Endothelial cell of umbilical vein (primary cell): ENCODE data around the gene MED16. TPM values are rescaled to one million over a fixed set of nuclear protein-coding genes. Genes with fewer than 3 reads are reported as not detected.

Experiments used
- BruUV-seq: library from RNA; stranded (reverse); fragments of 400-500 nt; replicated peaks from 2 replicates; lab custom pipeline; 2021; lab: Mats Ljungman, UMichigan
- CTCF ChIA-PET: fragments of 300-600, 350-600 bp; sonication (Branson Sonifier 250); formaldehyde crosslinking; loops from one replicate; lab custom pipeline; 2021; ENCODE audit warnings: antibody characterized with exemption, inconsistent platforms; lab: Charles Lee
- POLR2A ChIA-PET: fragments of 300-600, 350-600 bp; sonication (Branson Sonifier 250); formaldehyde crosslinking; loops from one replicate; lab custom pipeline; 2021; ENCODE audit warnings: antibody characterized with exemption, inconsistent platforms; lab: Charles Lee
- DNase-seq: peaks from one replicate; pipeline ENCODE4 v3.0.0-alpha.2; 2011; ENCODE audit warnings: low read depth, low spot score
- FAIRE-seq: peaks from 2 replicates; lab custom pipeline; 2011; peaks lifted over from hg19 to GRCh38; lab: Jason Lieb, UNC
- H2AFZ ChIP-seq: 2 replicates; pipeline ENCODE4 v1.6.0; 2012; ENCODE audit warnings: low read depth, low read length, control low read depth, inconsistent platforms
- H3K27ac ChIP-seq: 2 replicates; pipeline ENCODE4 v1.5.1; 2011; ENCODE audit warnings: low read depth, mild to moderate bottlenecking, control low read depth, low read length, moderate library complexity; ENCODE audit not compliant: insufficient read depth
- H3K27me3 ChIP-seq, 2 experiments: 2 replicates each; pipeline versions ENCODE4 v1.6.0 to v1.6.1; 2011; ENCODE audit warnings: low read length in 2 of 2, mixed read lengths in 1 of 2; ENCODE audit not compliant: control insufficient read depth in 2 of 2, insufficient read depth in 2 of 2
- H3K36me3 ChIP-seq, 2 experiments: 2 replicates in 1 of 2; 3 replicates in 1 of 2; pipeline ENCODE4 v1.5.1; 2011; ENCODE audit warnings: low read length in 2 of 2, mild to moderate bottlenecking in 1 of 2, moderate library complexity in 1 of 2; ENCODE audit not compliant: control insufficient read depth in 2 of 2, insufficient read depth in 2 of 2; ENCODE audit errors: extremely low read depth in 1 of 2
- H3K4me1 ChIP-seq: 3 replicates; pipeline ENCODE4 v1.5.1; 2011; ENCODE audit warnings: mild to moderate bottlenecking, low read length; ENCODE audit not compliant: control insufficient read depth, insufficient read depth; ENCODE audit errors: extremely low read depth
- H3K4me2 ChIP-seq: 2 replicates; pipeline ENCODE4 v1.6.1; 2011; ENCODE audit warnings: low read length, control low read depth, mixed read lengths; ENCODE audit not compliant: insufficient read depth
- H3K4me3 ChIP-seq, 3 experiments: fragments of 200-600 bp in 1 of 3; sonication (generic), shearing (Covaris generic) in 1 of 3; replicated peaks in 1 of 3; 2 replicates each; pipeline ENCODE4 v1.5.1; 2011 to 2016; ENCODE audit warnings: control low read depth in 3 of 3, low read length in 3 of 3, mild to moderate bottlenecking in 2 of 3, inconsistent platforms in 1 of 3, low read depth in 1 of 3, moderate library complexity in 1 of 3; ENCODE audit not compliant: insufficient read depth in 1 of 3
- H3K79me2 ChIP-seq: 2 replicates; pipeline ENCODE4 v1.6.0; 2012; ENCODE audit warnings: low read length, inconsistent platforms; ENCODE audit not compliant: control insufficient read depth, insufficient read depth
- H3K9ac ChIP-seq: replicated peaks from 2 replicates; pipeline ENCODE3; 2011; ENCODE audit warnings: low read length, control low read depth; ENCODE audit not compliant: insufficient read depth; ENCODE audit errors: extremely low read depth
- H3K9me1 ChIP-seq: replicated peaks from 3 replicates; pipeline ENCODE4 v1.6.0; 2011; ENCODE audit warnings: mild to moderate bottlenecking, low read length; ENCODE audit not compliant: control insufficient read depth, insufficient read depth; ENCODE audit errors: extremely low read depth
- H3K9me3 ChIP-seq: replicated peaks from 2 replicates; pipeline ENCODE4 v1.5.1; 2012; ENCODE audit warnings: low read length, inconsistent platforms; ENCODE audit not compliant: control insufficient read depth, insufficient read depth
- H4K20me1 ChIP-seq: replicated peaks from 2 replicates; pipeline ENCODE3; 2011; ENCODE audit warnings: mild to moderate bottlenecking, low read length; ENCODE audit not compliant: control insufficient read depth, insufficient read depth; ENCODE audit errors: extremely low read depth
- CTCF ChIP-seq, 2 donors: IDR thresholded peaks; 1 replicate in 1 of 2; 2 replicates in 1 of 2; pipeline ENCODE4 v1.5.1; 2011; ENCODE audit warnings: low read length in 2 of 2, mild to moderate bottlenecking in 2 of 2, moderate library complexity in 2 of 2, control low read depth in 1 of 2, inconsistent platforms in 1 of 2, low read depth in 1 of 2; ENCODE audit not compliant: insufficient read depth in 1 of 2; ENCODE audit errors: extremely low read depth in 1 of 2
- EZH2 ChIP-seq: IDR thresholded peaks from 2 replicates; pipeline ENCODE4 v1.6.1; 2012; ENCODE audit warnings: borderline replicate concordance, low read depth, mild to moderate bottlenecking, moderate library complexity, low read length, inconsistent platforms; ENCODE audit not compliant: severe bottlenecking
- FOS ChIP-seq: IDR thresholded peaks from 2 replicates; pipeline ENCODE4 v1.6.1; 2011; ENCODE audit warnings: mild to moderate bottlenecking, low read length, moderate library complexity, borderline replicate concordance; ENCODE audit not compliant: insufficient read depth
- GATA2 ChIP-seq: IDR thresholded peaks from 2 replicates; pipeline ENCODE4 v1.7.0; 2011; ENCODE audit warnings: low read depth, mild to moderate bottlenecking, moderate library complexity, mixed read lengths, low read length; ENCODE audit not compliant: insufficient read length, insufficient read depth
- JUN ChIP-seq: IDR thresholded peaks from 2 replicates; pipeline ENCODE4 v1.6.1; 2011; ENCODE audit warnings: borderline replicate concordance, low read depth; ENCODE audit not compliant: insufficient read length, insufficient read depth
- MAX ChIP-seq: IDR thresholded peaks from 2 replicates; pipeline ENCODE4 v1.6.1; 2011; ENCODE audit not compliant: insufficient read depth, insufficient read length
- MYC ChIP-seq: IDR thresholded peaks from one replicate; pipeline ENCODE4 v1.6.1; 2011; ENCODE audit warnings: mild to moderate bottlenecking, low read depth, low read length
- POLR2A ChIP-seq: IDR thresholded peaks from 2 replicates; pipeline ENCODE4 v1.6.1; 2012; ENCODE audit warnings: low read depth, mild to moderate bottlenecking, control low read depth, low read length
- POLR2AphosphoS5 ChIP-seq: IDR thresholded peaks from 2 replicates; pipeline ENCODE4 v1.6.1; 2012; ENCODE audit warnings: low read depth, mild to moderate bottlenecking, control low read depth, low read length, moderate library complexity; ENCODE audit not compliant: insufficient read depth
- dilution Hi-C: fragments of 300-500 bp; cut with MboI; formaldehyde crosslinking; loops from one replicate; pipeline ENCODE4 v1.15.0; 2019; ENCODE audit warnings: low sequenced_read_pairs; ENCODE audit not compliant: extremely low pct_ligation_motif_present
- intact Hi-C: fragments of 100-400 bp; cut with micrococcal nuclease; formaldehyde crosslinking; loops from one replicate; pipeline ENCODE4 v1.10.0; 2022
- polyA plus RNA-seq, 4 experiments: library from polyadenylated mRNA; depleted of rRNA in 3 of 4; stranded (reverse) in 3 of 4; unstranded in 1 of 4; fragments of >200 nt; gene quantifications; 2 replicates each; pipeline versions ENCODE4 v1.2.1 to v1.2.3, GENCODE V29; 2011 to 2012; ENCODE audit warnings: missing spikeins in 1 of 4
- total RNA-seq: library from RNA; stranded (reverse); gene quantifications from 2 replicates; pipeline ENCODE4 v1.2.3, GENCODE V29; 2021

The MED16 gene
- total and polyA plus RNA-seq, 2 donors (not counting 3 experiments of a cell fraction or from before 2014, with no cell fraction given) = 63.1 to 66.5 TPM

GRCh38 chr19:863315-863620, 29.7 kb downstream of the MED16 start:
- H3K27me3 ChIP-seq = peaks cover 0 to 2% of the 10 kb centered on the region in 2 experiments
- no peak overlapping the region for H2AFZ ChIP-seq
- peaks cover 0 to 6% of the 10 kb centered on the region in 2 experiments for H3K36me3 ChIP-seq
- no TSS peak for BruUV-seq
- H3K4me3 ChIP-seq = no peak overlapping the region
- H3K9ac ChIP-seq = no peak overlapping the region
- H3K79me2 ChIP-seq = no peaks in the 10 kb centered on the region
- H3K4me2 ChIP-seq = no peak overlapping the region
- ChIA-PET POLR2A (interaction anchor here (0.6 to 1.1 kb wide), 2 partner anchors 32 to 122 kb away, joined by 4 to 6 read pairs; no protein-coding TSS in a partner anchor), CTCF (interaction anchor here (0.6 to 2.4 kb wide), 22 partner anchors 10 to 124 kb away, joined by 3 to 16 read pairs (median 4); partner anchors contain the start of genes MED16, PRTN3, RNU6-9 and WDR18)
- dilution Hi-C loops (no loop called here), intact Hi-C loops (loop anchor here (2.0 kb wide), 2 partner anchors 46 to 58 kb away; no protein-coding TSS in a partner anchor)
- FAIRE-seq (no peak), DNase-seq (no peak)
- H3K9me3 ChIP-seq = no peaks in the 10 kb centered on the region
- no peak overlapping the region for H3K27ac ChIP-seq
- no peaks in the 10 kb centered on the region for H3K4me1 ChIP-seq
- no peak for TF ChIP-seq POLR2A
- no peak for TF ChIP-seq JUN
- no peak for TF ChIP-seq POLR2AphosphoS5
- TF ChIP-seq CTCF (IDR thresholded peaks at IDR 0.05; ENCODE audit: extremely low read depth in 1 of 2, insufficient read depth in 1 of 2, low read depth in 1 of 2, low read length in 2 of 2) = no peak
- no peak for TF ChIP-seq GATA2
- no peak for TF ChIP-seq FOS
- TF ChIP-seq MAX = no peak
- TF ChIP-seq EZH2 = no peak
- no peak for TF ChIP-seq MYC
- no peaks in the 10 kb centered on the region for H4K20me1 ChIP-seq
- no peaks in the 10 kb centered on the region for H3K9me1 ChIP-seq
